H1 (cell line): ENCODE data around the gene C19orf85. TPM values are rescaled to one million over a fixed set of nuclear protein-coding genes. Genes with fewer than 3 reads are reported as not detected.
A peak's percentile ranks its signal among the peaks of the same experiment; 100 is the strongest.

Experiments
- CHD1 ChIP-seq: IDR thresholded peaks from 2 replicates; pipeline ENCODE4 v1.6.1; 2012; ENCODE audit warnings: low read depth, low read length, improper control_type of control experiment
- CTCF ChIP-seq, 3 experiments: IDR thresholded peaks; 1 replicate in 2 of 3; 2 replicates in 1 of 3; pipeline versions ENCODE4 v1.5.1 to v1.6.1; 2011; ENCODE audit warnings: low read length in 3 of 3, mild to moderate bottlenecking in 3 of 3, inconsistent platforms in 2 of 3, low read depth in 1 of 3, moderate library complexity in 1 of 3; ENCODE audit not compliant: insufficient read depth in 1 of 3; ENCODE audit errors: control extremely low read depth in 1 of 3
- E2F6 ChIP-seq: IDR thresholded peaks from 2 replicates; pipeline ENCODE4 v1.6.1; 2012; ENCODE audit warnings: inconsistent platforms
- EP300 ChIP-seq, 2 experiments: IDR thresholded peaks; 1 replicate in 1 of 2; 2 replicates in 1 of 2; pipeline ENCODE4 v1.6.1; 2011 to 2012; ENCODE audit warnings: low read depth in 2 of 2, low read length in 2 of 2, mild to moderate bottlenecking in 2 of 2, borderline replicate concordance in 1 of 2, inconsistent platforms in 1 of 2, moderate library complexity in 1 of 2
- GABPA ChIP-seq: IDR thresholded peaks from 2 replicates; pipeline ENCODE4 v1.6.1; 2011; ENCODE audit warnings: mild to moderate bottlenecking, low read length, moderate library complexity, borderline replicate concordance; ENCODE audit not compliant: insufficient read depth
- PHF8 ChIP-seq: fragments of 200-600 bp; sonication (generic); conservative IDR thresholded peaks from 2 replicates; pipeline ENCODE4 v1.7.1; 2012; ENCODE audit warnings: low read depth, mild to moderate bottlenecking, inconsistent platforms, low read length, moderate library complexity
- RAD21 ChIP-seq, 2 experiments: IDR thresholded peaks in 1 of 2; conservative IDR thresholded peaks in 1 of 2; 2 replicates each; pipeline ENCODE4 v1.6.1; 2011; ENCODE audit warnings: low read depth in 2 of 2, low read length in 2 of 2, improper control_type of control experiment in 1 of 2, inconsistent platforms in 1 of 2, mild to moderate bottlenecking in 1 of 2, moderate library complexity in 1 of 2
- RFX5 ChIP-seq: IDR thresholded peaks from 2 replicates; pipeline ENCODE4 v1.6.1; 2011; ENCODE audit warnings: low read depth, low read length, improper control_type of control experiment, borderline replicate concordance
- SIRT6 ChIP-seq: IDR thresholded peaks from one replicate; pipeline ENCODE4 v1.7.1; 2012; ENCODE audit warnings: low read length, inconsistent platforms
- SUZ12 ChIP-seq: fragments of 200-600 bp; sonication (generic); IDR thresholded peaks from 2 replicates; pipeline ENCODE4 v1.6.1; 2012; ENCODE audit warnings: mild to moderate bottlenecking, inconsistent platforms, low read length, moderate library complexity, mixed read lengths
- TAF1 ChIP-seq: IDR thresholded peaks from 2 replicates; pipeline ENCODE4 v1.6.1; 2011; ENCODE audit warnings: mild to moderate bottlenecking, low read depth, low read length
- USF2 ChIP-seq: IDR thresholded peaks from 2 replicates; pipeline ENCODE4 v1.6.1; 2011; ENCODE audit warnings: low read length, improper control_type of control experiment
- ZNF274 ChIP-seq: IDR thresholded peaks from 2 replicates; pipeline ENCODE4 v1.7.0; 2012; ENCODE audit warnings: low read length, borderline replicate concordance; ENCODE audit errors: extremely low read depth
- polyA plus RNA-seq, 7 experiments: library from polyadenylated mRNA; depleted of rRNA in 3 of 7; stranded (reverse) in 5 of 7; unstranded in 2 of 7; fragments of >200 nt in 5 of 7; fragments of 200-250 nt in 2 of 7; gene quantifications; 1 replicate in 5 of 7; 2 replicates in 1 of 7; 4 replicates in 1 of 7; pipeline versions ENCODE4 v1.2.1 to v1.2.3, GENCODE V29; 2011 to 2013; ENCODE audit warnings: missing spikeins in 2 of 7, mixed read lengths in 2 of 7
- total RNA-seq: library from RNA; stranded (reverse); fragmentation: NEBNext Ultra II Directional; extraction: Animal tissue kit (Norgen Biotek cat#: 25700); gene quantifications from 2 replicates; pipeline ENCODE4 v1.2.1, GENCODE V29; 2021

C19orf85 gene
- total and polyA plus RNA-seq, 2 of the 8 experiments (the other 6 are each of a cell fraction or from before 2014, with no cell fraction given): 2.2 to 3.2 TPM

- TF ChIP-seq PHF8 (no peak), E2F6 (peak; percentile 79), TAF1 (no peak), USF2 (no peak), CTCF (IDR thresholded peaks at IDR 0.05; ENCODE audit: control extremely low read depth in 1 of 3, insufficient read depth in 1 of 3, low read depth in 1 of 3, low read length in 3 of 3) (peak; percentile 45 to 85 (median 72)), CHD1 (no peak), SUZ12 (no peak), RFX5 (no peak), RAD21 (IDR thresholded peaks at IDR 0.05 in 1 of 2, conservative IDR thresholded peaks at IDR 0.05 in 1 of 2; ENCODE audit: low read depth in 2 of 2, low read length in 2 of 2) (peak; percentile 93 to 97), EP300 (IDR thresholded peaks at IDR 0.05; ENCODE audit: borderline replicate concordance in 1 of 2, low read depth in 2 of 2, low read length in 2 of 2) (no peak), GABPA (no peak), ZNF274 (no peak), SIRT6 (no peak)
Observed at GRCh38 chr19:55418185-55418584, 46.4 kb downstream of the C19orf85 start (continued).
